Endothelial cell of umbilical vein (primary cell): ENCODE data around the gene YAP1. TPM values are rescaled to one million over a fixed set of nuclear protein-coding genes. Genes with fewer than 3 reads are reported as not detected.

Source experiments
- BruUV-seq: library from RNA; stranded (reverse); fragments of 400-500 nt; replicated peaks from 2 replicates; lab custom pipeline; 2021; lab: Mats Ljungman, UMichigan
- CTCF ChIA-PET: fragments of 300-600, 350-600 bp; sonication (Branson Sonifier 250); formaldehyde crosslinking; loops from one replicate; lab custom pipeline; 2021; ENCODE audit warnings: antibody characterized with exemption, inconsistent platforms; lab: Charles Lee
- POLR2A ChIA-PET: fragments of 300-600, 350-600 bp; sonication (Branson Sonifier 250); formaldehyde crosslinking; loops from one replicate; lab custom pipeline; 2021; ENCODE audit warnings: antibody characterized with exemption, inconsistent platforms; lab: Charles Lee
- DNase-seq: peaks from one replicate; pipeline ENCODE4 v3.0.0-alpha.2; 2011; ENCODE audit warnings: low read depth, low spot score
- FAIRE-seq: peaks from 2 replicates; lab custom pipeline; 2011; peaks lifted over from hg19 to GRCh38; lab: Jason Lieb, UNC
- H2AFZ ChIP-seq: 2 replicates; pipeline ENCODE4 v1.6.0; 2012; ENCODE audit warnings: low read depth, low read length, control low read depth, inconsistent platforms
- H3K27ac ChIP-seq: 2 replicates; pipeline ENCODE4 v1.5.1; 2011; ENCODE audit warnings: low read depth, mild to moderate bottlenecking, control low read depth, low read length, moderate library complexity; ENCODE audit not compliant: insufficient read depth
- H3K27me3 ChIP-seq, 2 experiments: 2 replicates each; pipeline versions ENCODE4 v1.6.0 to v1.6.1; 2011; ENCODE audit warnings: low read length in 2 of 2, mixed read lengths in 1 of 2; ENCODE audit not compliant: control insufficient read depth in 2 of 2, insufficient read depth in 2 of 2
- H3K36me3 ChIP-seq, 2 experiments: 2 replicates in 1 of 2; 3 replicates in 1 of 2; pipeline ENCODE4 v1.5.1; 2011; ENCODE audit warnings: low read length in 2 of 2, mild to moderate bottlenecking in 1 of 2, moderate library complexity in 1 of 2; ENCODE audit not compliant: control insufficient read depth in 2 of 2, insufficient read depth in 2 of 2; ENCODE audit errors: extremely low read depth in 1 of 2
- H3K4me1 ChIP-seq: 3 replicates; pipeline ENCODE4 v1.5.1; 2011; ENCODE audit warnings: mild to moderate bottlenecking, low read length; ENCODE audit not compliant: control insufficient read depth, insufficient read depth; ENCODE audit errors: extremely low read depth
- H3K4me2 ChIP-seq: 2 replicates; pipeline ENCODE4 v1.6.1; 2011; ENCODE audit warnings: low read length, control low read depth, mixed read lengths; ENCODE audit not compliant: insufficient read depth
- H3K4me3 ChIP-seq, 3 experiments: fragments of 200-600 bp in 1 of 3; sonication (generic), shearing (Covaris generic) in 1 of 3; replicated peaks in 1 of 3; 2 replicates each; pipeline ENCODE4 v1.5.1; 2011 to 2016; ENCODE audit warnings: control low read depth in 3 of 3, low read length in 3 of 3, mild to moderate bottlenecking in 2 of 3, inconsistent platforms in 1 of 3, low read depth in 1 of 3, moderate library complexity in 1 of 3; ENCODE audit not compliant: insufficient read depth in 1 of 3
- H3K79me2 ChIP-seq: 2 replicates; pipeline ENCODE4 v1.6.0; 2012; ENCODE audit warnings: low read length, inconsistent platforms; ENCODE audit not compliant: control insufficient read depth, insufficient read depth
- H3K9ac ChIP-seq: replicated peaks from 2 replicates; pipeline ENCODE3; 2011; ENCODE audit warnings: low read length, control low read depth; ENCODE audit not compliant: insufficient read depth; ENCODE audit errors: extremely low read depth
- H3K9me1 ChIP-seq: replicated peaks from 3 replicates; pipeline ENCODE4 v1.6.0; 2011; ENCODE audit warnings: mild to moderate bottlenecking, low read length; ENCODE audit not compliant: control insufficient read depth, insufficient read depth; ENCODE audit errors: extremely low read depth
- H3K9me3 ChIP-seq: replicated peaks from 2 replicates; pipeline ENCODE4 v1.5.1; 2012; ENCODE audit warnings: low read length, inconsistent platforms; ENCODE audit not compliant: control insufficient read depth, insufficient read depth
- H4K20me1 ChIP-seq: replicated peaks from 2 replicates; pipeline ENCODE3; 2011; ENCODE audit warnings: mild to moderate bottlenecking, low read length; ENCODE audit not compliant: control insufficient read depth, insufficient read depth; ENCODE audit errors: extremely low read depth
- CTCF ChIP-seq, 2 donors: IDR thresholded peaks; 1 replicate in 1 of 2; 2 replicates in 1 of 2; pipeline ENCODE4 v1.5.1; 2011; ENCODE audit warnings: low read length in 2 of 2, mild to moderate bottlenecking in 2 of 2, moderate library complexity in 2 of 2, control low read depth in 1 of 2, inconsistent platforms in 1 of 2, low read depth in 1 of 2; ENCODE audit not compliant: insufficient read depth in 1 of 2; ENCODE audit errors: extremely low read depth in 1 of 2
- EZH2 ChIP-seq: IDR thresholded peaks from 2 replicates; pipeline ENCODE4 v1.6.1; 2012; ENCODE audit warnings: borderline replicate concordance, low read depth, mild to moderate bottlenecking, moderate library complexity, low read length, inconsistent platforms; ENCODE audit not compliant: severe bottlenecking
- FOS ChIP-seq: IDR thresholded peaks from 2 replicates; pipeline ENCODE4 v1.6.1; 2011; ENCODE audit warnings: mild to moderate bottlenecking, low read length, moderate library complexity, borderline replicate concordance; ENCODE audit not compliant: insufficient read depth
- GATA2 ChIP-seq: IDR thresholded peaks from 2 replicates; pipeline ENCODE4 v1.7.0; 2011; ENCODE audit warnings: low read depth, mild to moderate bottlenecking, moderate library complexity, mixed read lengths, low read length; ENCODE audit not compliant: insufficient read length, insufficient read depth
- JUN ChIP-seq: IDR thresholded peaks from 2 replicates; pipeline ENCODE4 v1.6.1; 2011; ENCODE audit warnings: borderline replicate concordance, low read depth; ENCODE audit not compliant: insufficient read length, insufficient read depth
- MAX ChIP-seq: IDR thresholded peaks from 2 replicates; pipeline ENCODE4 v1.6.1; 2011; ENCODE audit not compliant: insufficient read depth, insufficient read length
- MYC ChIP-seq: IDR thresholded peaks from one replicate; pipeline ENCODE4 v1.6.1; 2011; ENCODE audit warnings: mild to moderate bottlenecking, low read depth, low read length
- POLR2A ChIP-seq: IDR thresholded peaks from 2 replicates; pipeline ENCODE4 v1.6.1; 2012; ENCODE audit warnings: low read depth, mild to moderate bottlenecking, control low read depth, low read length
- POLR2AphosphoS5 ChIP-seq: IDR thresholded peaks from 2 replicates; pipeline ENCODE4 v1.6.1; 2012; ENCODE audit warnings: low read depth, mild to moderate bottlenecking, control low read depth, low read length, moderate library complexity; ENCODE audit not compliant: insufficient read depth
- dilution Hi-C: fragments of 300-500 bp; cut with MboI; formaldehyde crosslinking; loops from one replicate; pipeline ENCODE4 v1.15.0; 2019; ENCODE audit warnings: low sequenced_read_pairs; ENCODE audit not compliant: extremely low pct_ligation_motif_present
- intact Hi-C: fragments of 100-400 bp; cut with micrococcal nuclease; formaldehyde crosslinking; loops from one replicate; pipeline ENCODE4 v1.10.0; 2022
- polyA plus RNA-seq, 4 experiments: library from polyadenylated mRNA; depleted of rRNA in 3 of 4; stranded (reverse) in 3 of 4; unstranded in 1 of 4; fragments of >200 nt; gene quantifications; 2 replicates each; pipeline versions ENCODE4 v1.2.1 to v1.2.3, GENCODE V29; 2011 to 2012; ENCODE audit warnings: missing spikeins in 1 of 4
- total RNA-seq: library from RNA; stranded (reverse); gene quantifications from 2 replicates; pipeline ENCODE4 v1.2.3, GENCODE V29; 2021

The YAP1 gene
- total and polyA plus RNA-seq, 2 donors (not counting 3 experiments of a cell fraction or from before 2014, with no cell fraction given): 32.6 to 48.9 TPM

- CTCF ChIA-PET: interaction anchor here (0.6 to 2.3 kb wide), 5 partner anchors 9 to 170 kb away, joined by 3 to 9 read pairs (median 3); no protein-coding TSS in a partner anchor
- dilution Hi-C loops: no loop called here
- Histone ChIP-seq H3K9ac (no peak overlapping the region), H4K20me1 (no peaks in the 10 kb centered on the region), H3K27ac (peak overlapping the region; percentile 74), H3K9me1 (no peaks in the 10 kb centered on the region), H3K9me3 (no peaks in the 10 kb centered on the region), H2AFZ (no peak overlapping the region), H3K79me2 (no peaks in the 10 kb centered on the region), H3K4me1 (peaks cover 12% of the 10 kb centered on the region), H3K27me3 (no peaks in the 10 kb centered on the region), H3K4me3 (no peak overlapping the region), H3K36me3 (no peaks in the 10 kb centered on the region), H3K4me2 (peak overlapping the region; percentile 79)
- intact Hi-C loops: loop anchor here (2.0 kb wide), 2 partner anchors 47 to 263 kb away; partner anchors contain the start of gene CEP126
- POLR2A ChIA-PET: no interaction called here
- FAIRE-seq (peak; percentile 92), DNase-seq (peak; percentile 88)
- TF ChIP-seq FOS (peak; percentile 92), JUN (peak; percentile 98), GATA2 (no peak)
- BruUV-seq: TSS peak; percentile 31
These were observed 67.9 kb downstream of the YAP1 start for GRCh38 chr11:102177974-102178631.

- ChIA-PET CTCF (no interaction called here), POLR2A (no interaction called here)
- DNase-seq (no peak), FAIRE-seq (no peak)
- no TSS peak for BruUV-seq
- intact Hi-C loops (loop anchor here (2.0 kb wide), 2 partner anchors 45 to 265 kb away; partner anchors contain the start of gene CEP126), dilution Hi-C loops (no loop called here)
- Histone ChIP-seq H3K27ac (no peak overlapping the region), H3K4me3 (no peak overlapping the region), H3K9me3 (no peaks in the 10 kb centered on the region), H3K27me3 (no peaks in the 10 kb centered on the region), H3K36me3 (no peaks in the 10 kb centered on the region), H4K20me1 (no peaks in the 10 kb centered on the region), H2AFZ (no peak overlapping the region), H3K9ac (no peak overlapping the region), H3K9me1 (no peaks in the 10 kb centered on the region), H3K4me2 (no peak overlapping the region), H3K79me2 (no peaks in the 10 kb centered on the region), H3K4me1 (peaks cover 12% of the 10 kb centered on the region)
- no peak for TF ChIP-seq GATA2
- TF ChIP-seq FOS: no peak
- TF ChIP-seq MYC: no peak
- no peak for TF ChIP-seq POLR2A
- no peak for TF ChIP-seq POLR2AphosphoS5
- TF ChIP-seq JUN: no peak
- TF ChIP-seq CTCF (IDR thresholded peaks at IDR 0.05; ENCODE audit: extremely low read depth in 1 of 2, insufficient read depth in 1 of 2, low read depth in 1 of 2, low read length in 2 of 2): no peak
- TF ChIP-seq EZH2: no peak
- TF ChIP-seq MAX: no peak
These were observed 69.1 kb downstream of the YAP1 start for GRCh38 chr11:102179371-102179770.
